Stimulated activated CD4-positive, alpha-beta T cell treated with anti-CD3 and anti-CD28 coated beads, Interleukin-12 subunit alpha, Interleukin-12 subunit beta, amount 100 ng/mL, for 4 hours (primary cell): ENCODE results near the gene DENND6A.
"Not testable (repeated sequence)": the region's sequence is repeated elsewhere in the genome, so short reads cannot be mapped to it uniquely, and the experiment has no call there.

Source experiments
- DNase-seq: peaks from one replicate; pipeline ENCODE4 v3.0.0-alpha.2; 2020

The DENND6A gene

GRCh38 chr3:57692396-57693147 lies at the start of gene DENND6A:
Gene DENND6A, minus strand, starts transcription at chr3:57693077. Its CDS starts 59 bp downstream, at chr3:57693018.
- DNase-seq: peak; percentile 94

GRCh38 chr3:57740027-57740426 lies 47.1 kb upstream of the DENND6A start:
- DNase-seq: no peak

GRCh38 chr3:57738391-57738790 lies 45.5 kb upstream of the DENND6A start:
- DNase-seq: no peak

- DNase-seq: no peak
Measured at GRCh38 chr3:57737840-57738239, 45.0 kb upstream of the DENND6A start.

GRCh38 chr3:57735405-57735804 lies 42.5 kb upstream of the DENND6A start:
- DNase-seq: no peak

- DNase-seq: no peak
Measured at GRCh38 chr3:57733790-57734189, 40.9 kb upstream of the DENND6A start.

GRCh38 chr3:57731311-57731710 lies 38.4 kb upstream of the DENND6A start:
- DNase-seq: no peak

GRCh38 chr3:57730682-57731081 lies 37.8 kb upstream of the DENND6A start:
- DNase-seq: no peak

GRCh38 chr3:57729334-57730045 lies 36.6 kb upstream of the DENND6A start:
- no peak for DNase-seq

GRCh38 chr3:57727106-57727505 lies 34.2 kb upstream of the DENND6A start:
- no peak for DNase-seq

- no peak for DNase-seq
Measured at GRCh38 chr3:57726397-57726796, 33.5 kb upstream of the DENND6A start.

- DNase-seq: no peak
Measured at GRCh38 chr3:57718118-57718517, 25.2 kb upstream of the DENND6A start.

GRCh38 chr3:57717205-57717868 lies 24.5 kb upstream of the DENND6A start:
- no peak for DNase-seq

- no peak for DNase-seq
Measured at GRCh38 chr3:57715686-57716085, 22.8 kb upstream of the DENND6A start.

GRCh38 chr3:57709559-57709958 lies 16.7 kb upstream of the DENND6A start:
- DNase-seq: no peak

- DNase-seq: no peak
Measured at GRCh38 chr3:57709031-57709430, 16.2 kb upstream of the DENND6A start.

GRCh38 chr3:57706462-57706861 lies 13.6 kb upstream of the DENND6A start:
- no peak for DNase-seq

- DNase-seq: not testable (repeated sequence)
Measured at GRCh38 chr3:57705351-57705750, 12.5 kb upstream of the DENND6A start.

- DNase-seq: no peak
Measured at GRCh38 chr3:57701781-57702180, 8.9 kb upstream of the DENND6A start.

- DNase-seq: no peak
Measured at GRCh38 chr3:57700737-57701136, 7.9 kb upstream of the DENND6A start.

- DNase-seq: no peak
Measured at GRCh38 chr3:57699591-57699990, 6.7 kb upstream of the DENND6A start.

GRCh38 chr3:57696801-57697321 lies 4.0 kb upstream of the DENND6A start:
- no peak for DNase-seq

GRCh38 chr3:57694146-57694545 lies 1.3 kb upstream of the DENND6A start:
- no peak for DNase-seq

- DNase-seq: not testable (repeated sequence)
Measured at GRCh38 chr3:57692133-57692395, 813 bp downstream of the DENND6A start.
